GM18951 (cell line): Measurements from ENCODE around the gene TBCCD1.
A peak's percentile ranks its signal among the peaks of the same experiment; 100 is the strongest.
"Not testable (repeated sequence)": the region's sequence is repeated elsewhere in the genome, so short reads cannot be mapped to it uniquely, and the experiment has no call there.

ENCODE experiments used
- POLR2A ChIP-seq: IDR thresholded peaks from 4 replicates; pipeline ENCODE4 v1.6.1; 2011; ENCODE audit warnings: mild to moderate bottlenecking; ENCODE audit not compliant: insufficient read length, insufficient read depth; ENCODE audit errors: extremely low read depth
- in situ Hi-C: fragments of 300-500 bp; cut with MboI; formaldehyde crosslinking; loops from one replicate; pipeline ENCODE4 v1.12.0; 2022; ENCODE audit warnings: low sequenced_read_pairs, mixed read lengths, inconsistent platforms; ENCODE audit not compliant: unreplicated experiment

The TBCCD1 gene

DNA sequence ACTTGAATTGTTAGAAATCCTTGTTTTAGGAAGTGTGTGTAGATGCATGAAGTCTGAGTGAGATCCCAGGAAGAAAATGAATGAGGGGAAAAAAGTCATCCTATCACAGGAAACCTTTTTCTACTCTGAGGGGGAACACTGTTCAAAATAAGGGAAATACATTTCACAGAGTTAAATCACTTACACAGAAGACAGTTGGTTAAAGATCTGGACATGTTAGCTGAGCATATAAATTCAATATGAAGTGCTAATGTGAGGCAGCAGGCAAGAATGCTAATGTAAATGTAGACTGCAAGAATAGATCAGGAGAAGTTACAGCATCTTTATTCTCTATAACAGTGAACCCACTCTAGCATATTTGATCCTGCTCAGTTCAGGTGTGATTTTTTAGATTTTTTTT lies 2.6 kb downstream of the TBCCD1 start:
- TF ChIP-seq POLR2A, result no peak
- in situ Hi-C loops, result no loop called here

DNA sequence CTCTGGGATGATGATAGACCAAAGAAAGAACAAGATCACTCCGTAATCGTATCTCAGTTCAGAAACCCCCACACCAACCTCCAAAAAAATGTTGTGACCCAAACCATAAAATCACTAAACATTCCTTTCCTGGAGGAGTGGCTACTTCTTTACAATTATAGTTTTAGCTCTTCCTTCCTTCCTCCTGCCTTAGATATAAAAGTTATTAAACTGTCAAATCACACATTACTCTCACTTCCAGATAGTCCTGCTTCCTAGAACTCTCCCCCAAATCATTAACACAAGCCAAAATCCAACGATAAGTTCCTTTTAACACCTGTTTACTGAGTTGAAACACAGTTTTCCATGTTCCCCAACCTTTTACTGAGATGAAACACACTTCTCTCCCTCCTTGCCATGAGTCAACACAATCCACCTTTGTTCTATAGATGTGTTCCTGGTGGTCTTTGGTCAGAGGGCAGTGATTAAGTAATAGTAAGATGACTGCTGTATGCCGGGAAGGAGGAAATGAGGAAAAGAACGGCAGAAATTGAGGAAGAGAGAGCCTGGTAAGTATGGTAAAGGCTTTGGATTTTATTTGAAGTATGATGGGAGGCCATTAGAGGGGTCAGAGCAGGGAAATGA lies 14.6 kb downstream of the TBCCD1 start:
- in situ Hi-C loops, result loop anchor here (10.0 kb wide), 1 partner anchor 298 kb away; no protein-coding TSS in a partner anchor
- no peak for TF ChIP-seq POLR2A

DNA sequence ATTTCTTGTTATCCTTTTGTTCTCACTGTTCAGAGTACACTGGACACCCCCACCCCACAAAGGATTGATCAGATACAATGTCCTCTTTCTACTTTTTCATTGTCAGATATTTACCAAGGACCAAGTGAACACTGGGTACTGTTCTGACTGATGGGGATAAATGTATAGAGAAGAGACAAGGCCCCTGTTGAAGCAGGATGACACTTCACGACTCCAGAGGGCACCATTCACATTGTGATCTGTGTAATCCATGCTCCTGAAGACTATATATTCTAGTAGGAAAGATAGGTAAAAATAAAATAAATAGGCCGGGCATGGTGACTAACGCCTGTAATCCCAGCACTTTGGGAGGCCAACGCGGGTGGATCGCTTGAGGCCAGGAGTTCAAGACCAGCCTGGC lies 15.8 kb downstream of the TBCCD1 start:
- TF ChIP-seq POLR2A, result no peak
- in situ Hi-C loops, result loop anchor here (10.0 kb wide), 1 partner anchor 297 kb away; no protein-coding TSS in a partner anchor

DNA sequence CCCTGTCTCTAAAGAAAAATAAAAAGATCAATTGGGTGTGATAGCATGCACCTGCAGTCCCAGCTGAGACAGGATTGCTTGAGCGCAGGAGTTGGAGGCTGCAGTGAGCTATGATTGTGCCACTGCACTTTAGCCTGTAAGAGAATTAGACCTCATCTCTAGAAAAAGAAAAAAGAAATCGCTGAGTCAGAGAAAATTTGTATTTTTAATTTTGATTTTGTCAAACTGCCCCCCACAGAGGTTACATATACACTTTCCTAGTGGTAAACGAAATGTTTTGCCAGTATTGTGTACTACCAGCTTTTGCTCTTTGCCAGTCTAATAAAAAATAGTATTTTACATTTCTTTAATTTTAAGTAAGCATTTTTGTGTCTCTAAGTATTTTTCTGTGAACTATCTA lies 17.6 kb downstream of the TBCCD1 start:
- in situ Hi-C loops, result loop anchor here (10.0 kb wide), 1 partner anchor 575 kb away; no protein-coding TSS in a partner anchor
- TF ChIP-seq POLR2A, result no peak

DNA sequence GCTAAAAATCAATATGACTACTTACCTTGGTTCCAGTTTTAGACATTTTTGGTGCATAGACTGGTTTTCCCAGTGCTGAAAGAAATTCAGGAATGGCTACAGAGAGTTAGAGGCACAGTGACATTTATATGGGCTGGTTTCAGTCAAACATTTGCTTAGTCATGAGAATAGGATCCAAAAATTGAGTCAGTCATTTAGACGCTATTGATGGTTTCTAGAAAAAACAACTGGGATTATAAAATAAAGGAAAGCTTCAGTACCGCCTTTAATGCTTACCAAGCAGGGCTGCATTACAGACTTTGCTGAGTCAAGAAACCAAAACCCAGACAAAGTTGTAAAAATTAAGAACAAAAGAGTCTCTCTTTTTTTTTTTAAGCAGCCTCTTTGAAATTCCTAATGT lies 22.9 kb downstream of the TBCCD1 start, which contains the start of gene CRYGS:
TSS of gene CRYGS (minus strand) at position 100 of the 400 bp plus-strand sequence. CDS start at position 46, 54 bp downstream.
- no peak for TF ChIP-seq POLR2A
- in situ Hi-C loops, result loop anchor here (10.0 kb wide), 1 partner anchor 569 kb away; no protein-coding TSS in a partner anchor

DNA sequence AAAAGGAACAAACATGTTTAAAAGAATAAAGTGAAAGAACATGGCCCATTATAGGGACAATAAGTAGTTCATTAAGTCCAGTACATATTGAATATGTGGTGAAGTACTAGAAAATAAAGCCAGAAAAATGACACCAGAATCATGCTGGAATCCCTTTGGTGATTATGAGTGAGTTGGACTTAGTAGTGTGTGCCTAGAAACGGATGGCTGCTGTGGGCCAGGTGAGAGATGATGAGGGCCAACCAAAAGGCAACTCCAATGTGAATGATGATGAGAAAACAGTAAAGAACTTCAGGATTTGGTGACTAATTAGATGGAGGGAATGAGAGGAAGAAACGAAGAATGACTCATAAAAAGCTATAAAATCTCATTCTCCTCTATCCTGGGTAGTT lies 26.3 kb downstream of the TBCCD1 start:
- in situ Hi-C loops, result loop anchor here (10.0 kb wide), 1 partner anchor 566 kb away; no protein-coding TSS in a partner anchor
- TF ChIP-seq POLR2A, result no peak

DNA sequence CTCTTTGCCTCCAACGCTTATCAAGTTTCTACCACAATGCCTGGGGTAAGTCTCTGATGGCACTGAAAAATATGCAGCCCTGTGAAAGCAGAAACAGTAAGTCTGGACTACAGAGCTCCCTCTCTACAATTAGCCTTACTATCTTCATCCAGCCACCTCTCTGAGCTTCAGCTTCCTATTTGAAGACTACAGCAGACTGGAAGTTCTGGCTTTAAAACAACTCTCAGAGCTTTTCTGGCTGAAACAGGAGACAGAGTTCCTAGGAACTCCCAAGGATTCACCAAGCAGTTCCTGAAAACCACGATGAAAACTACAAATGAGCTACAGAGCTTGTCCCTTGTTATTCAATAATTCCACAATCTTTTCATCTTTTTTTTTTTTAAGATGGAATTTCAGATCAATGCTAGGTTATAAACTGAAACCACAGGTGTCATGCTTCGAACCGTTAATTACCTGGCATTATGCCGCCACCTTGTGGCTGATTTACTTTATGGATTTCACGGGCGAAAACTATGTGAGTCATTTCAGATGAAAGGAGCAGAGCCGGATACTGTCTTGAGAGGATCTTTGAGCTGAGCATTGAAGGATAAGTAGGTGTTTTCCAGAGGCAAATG lies 26.8 kb downstream of the TBCCD1 start:
- no peak for TF ChIP-seq POLR2A
- in situ Hi-C loops, result loop anchor here (10.0 kb wide), 1 partner anchor 566 kb away; no protein-coding TSS in a partner anchor

DNA sequence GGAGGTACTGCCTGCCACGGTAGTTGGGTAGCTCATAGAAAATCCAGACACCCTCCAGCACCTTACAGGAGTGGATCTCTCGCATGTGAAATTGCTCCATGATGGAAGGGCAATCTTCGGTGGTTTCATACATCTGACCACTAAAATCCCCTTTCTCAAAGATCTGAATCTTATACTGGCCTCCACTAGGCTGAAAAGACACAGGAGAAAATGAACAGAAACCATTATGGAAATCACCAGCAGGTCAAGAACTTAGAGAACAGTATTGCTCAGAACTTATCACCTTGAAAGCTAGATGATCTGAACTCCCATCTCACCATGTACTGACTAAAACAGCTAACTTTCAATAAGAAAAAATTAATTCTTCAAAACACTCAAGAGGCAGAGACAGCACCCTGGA lies 28.4 kb downstream of the TBCCD1 start:
- TF ChIP-seq POLR2A, result no peak

DNA sequence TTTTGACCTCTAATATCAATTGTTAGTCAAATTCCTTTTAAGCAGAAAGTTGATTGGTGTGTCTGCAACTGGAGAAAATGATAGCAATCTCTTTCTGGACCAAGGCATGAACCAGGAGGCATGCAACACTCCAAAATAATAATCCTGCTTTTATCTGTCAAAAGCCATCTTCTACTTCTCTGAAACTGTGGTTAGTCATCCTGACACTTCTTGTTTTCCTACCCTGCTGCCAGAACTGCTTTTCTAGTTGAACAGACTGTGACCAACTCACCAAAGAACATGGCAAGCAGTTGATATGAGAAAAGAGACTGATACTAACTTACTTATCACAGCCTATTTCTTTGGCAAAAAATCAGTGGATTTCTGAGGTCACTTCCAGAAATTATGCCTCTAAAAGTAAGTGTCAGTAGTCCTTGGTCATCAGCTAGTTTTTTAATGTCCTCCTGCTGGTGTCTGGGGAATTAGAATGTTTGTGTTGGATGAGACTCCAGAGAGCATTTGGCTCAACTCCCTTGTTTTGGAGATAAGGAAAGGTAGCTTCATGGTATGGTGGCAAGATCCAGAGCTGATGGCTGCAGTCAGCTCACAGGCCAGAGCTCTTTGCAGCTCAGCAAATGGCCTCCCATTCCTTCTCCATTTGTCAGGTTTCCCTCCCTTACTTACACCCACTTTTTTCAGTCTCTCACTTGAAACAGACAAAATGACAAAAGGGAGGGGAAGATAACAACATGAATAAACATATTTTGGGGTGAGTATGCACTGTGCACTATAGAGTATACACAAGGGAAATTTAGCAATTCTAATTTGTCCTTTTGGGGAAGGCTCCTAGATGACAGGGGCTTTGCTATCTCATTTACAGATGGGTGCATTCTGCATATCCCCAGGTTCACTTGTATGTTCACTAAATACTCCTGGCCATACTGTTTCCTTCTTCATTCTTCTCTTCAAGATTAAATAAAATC lies 30.0 kb downstream of the TBCCD1 start:
- TF ChIP-seq POLR2A, result no peak
- in situ Hi-C loops, result no loop called here

More for the DNA sequence above, 28.4 kb downstream of the TBCCD1 start:
- in situ Hi-C loops, result no loop called here

DNA sequence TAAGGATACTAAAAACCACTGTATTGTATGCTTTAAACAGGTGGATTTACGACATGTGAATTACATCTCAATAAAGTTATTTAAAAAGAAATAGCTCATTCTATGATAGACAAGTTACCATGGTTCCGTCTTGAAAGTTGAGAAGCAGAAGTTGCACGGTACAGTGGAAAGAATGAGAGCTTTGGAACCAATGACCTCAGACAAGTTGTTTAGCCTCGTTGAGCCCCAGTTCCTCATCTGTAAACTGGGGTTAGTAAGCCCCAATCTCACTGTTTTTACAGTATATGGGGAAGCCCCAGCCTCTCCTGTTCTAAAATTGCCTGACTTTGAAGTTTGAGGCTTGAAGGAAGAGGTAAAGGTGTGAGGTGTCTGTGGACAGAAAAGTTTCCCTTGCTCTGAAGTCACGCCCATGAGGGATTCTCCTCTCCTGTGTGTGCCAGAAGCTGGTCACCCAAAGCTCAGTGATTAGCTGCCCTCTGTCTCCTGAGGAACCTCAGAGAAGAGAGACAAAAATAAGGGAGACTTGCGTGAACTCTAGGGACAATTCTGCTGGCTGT lies 32.9 kb downstream of the TBCCD1 start:
- in situ Hi-C loops, result no loop called here
- TF ChIP-seq POLR2A, result peak; percentile 31

DNA sequence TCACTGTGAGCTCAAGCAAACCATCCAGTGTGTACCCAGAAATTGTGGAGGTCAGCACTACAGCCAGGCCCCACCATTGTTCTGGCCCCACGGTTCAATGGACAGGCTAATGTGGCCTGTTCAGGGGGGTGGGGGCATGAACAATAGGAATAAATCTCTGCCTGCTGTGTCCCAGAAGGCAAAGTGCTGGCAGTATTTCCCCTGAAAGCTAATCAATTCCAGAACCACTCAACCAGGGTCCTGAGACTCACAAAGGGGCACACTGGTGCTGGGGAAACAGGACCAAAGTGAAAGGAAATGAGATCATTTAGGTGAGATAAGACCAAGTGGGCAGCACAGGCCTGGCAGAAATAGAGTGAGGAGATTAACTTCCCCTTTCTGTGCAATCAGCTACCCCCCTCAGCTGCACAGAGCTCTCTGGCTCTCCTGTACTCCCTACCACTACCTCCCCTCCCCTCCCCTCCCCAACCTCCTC lies 34.5 kb downstream of the TBCCD1 start:
- no peak for TF ChIP-seq POLR2A
- in situ Hi-C loops, result no loop called here

DNA sequence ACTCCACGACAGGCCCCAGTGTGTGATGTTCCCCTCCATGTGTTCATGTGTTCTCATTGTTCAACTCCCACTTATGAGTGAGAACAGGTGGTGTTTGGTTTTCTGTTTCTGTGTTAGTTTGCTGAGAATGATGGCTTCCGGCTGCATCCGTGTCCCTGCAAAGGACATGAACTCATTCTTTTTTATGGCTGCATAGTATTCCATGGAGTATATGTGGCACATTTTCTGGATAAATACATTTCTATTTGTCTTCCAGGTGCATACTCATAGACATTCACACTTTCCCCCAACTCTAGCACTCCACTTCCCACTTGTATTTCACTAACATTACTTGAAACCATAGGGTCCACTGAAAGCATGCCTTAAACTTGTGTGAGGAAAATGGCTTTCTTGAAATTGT lies 35.4 kb downstream of the TBCCD1 start:
- in situ Hi-C loops, result not testable (repeated sequence)

DNA sequence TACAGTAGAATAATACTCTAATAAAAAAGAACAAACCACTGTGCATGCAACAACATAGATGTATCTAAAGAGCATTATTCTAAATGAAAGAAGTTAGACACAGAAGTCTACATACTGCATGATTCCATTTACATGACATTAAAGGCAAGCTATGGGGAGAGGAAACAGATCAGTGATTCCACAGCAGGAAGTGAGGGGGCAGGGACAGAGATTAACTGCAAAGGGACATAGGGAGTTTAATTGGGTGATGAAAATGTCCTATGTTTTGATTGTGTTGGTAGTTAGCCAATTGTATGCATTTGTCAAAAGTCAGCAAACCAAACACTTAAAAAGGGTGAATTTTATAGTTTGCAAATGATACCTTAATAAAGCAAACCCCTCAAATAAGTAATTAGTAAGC lies 36.7 kb downstream of the TBCCD1 start:
- in situ Hi-C loops, result no loop called here
- TF ChIP-seq POLR2A, result no peak
